Stimulated activated naive CD8-positive, alpha-beta T cell treated with anti-CD3 and anti-CD28 coated beads, Interleukin-15, Interleukin-2, amounts not matched to agents 100 U/mL and 50 U/mL, for 24 hours (primary cell): Measurements from ENCODE around the gene ABCB8.
A peak's percentile ranks its signal among the peaks of the same experiment; 100 is the strongest.

Experiments used
- ATAC-seq: fragments of 150-1000 bp; cut with Tn5 transposase; one replicate; pipeline ENCODE4 v1.10.0; 2021
- DNase-seq: peaks from one replicate; pipeline ENCODE4 v3.0.0; 2021

Gene ABCB8

GRCh38 chr7:151087245-151088018 lies 59.2 kb downstream of the ABCB8 start:
- DNase-seq (peak; percentile 51), ATAC-seq (peak; percentile 19)

GRCh38 chr7:151088019-151088855 lies 60.0 kb downstream of the ABCB8 start:
- DNase-seq (no peak), ATAC-seq (no peak)

GRCh38 chr7:151088856-151089699 lies 60.8 kb downstream of the ABCB8 start:
- no peak for ATAC-seq
- no peak for DNase-seq

GRCh38 chr7:151089893-151090730 lies 61.9 kb downstream of the ABCB8 start:
- ATAC-seq (no peak), DNase-seq (no peak)

GRCh38 chr7:151091003-151091402 lies 62.8 kb downstream of the ABCB8 start:
- DNase-seq (no peak), ATAC-seq (no peak)

GRCh38 chr7:151091431-151091830 lies 63.2 kb downstream of the ABCB8 start:
- no peak for ATAC-seq
- DNase-seq = peak; percentile 48

- no peak for DNase-seq
- no peak for ATAC-seq
These were observed 63.7 kb downstream of the ABCB8 start for GRCh38 chr7:151091988-151092387.

GRCh38 chr7:151093748-151094147 lies 65.5 kb downstream of the ABCB8 start:
- no peak for DNase-seq
- ATAC-seq = no peak

GRCh38 chr7:151094675-151095074 lies 66.4 kb downstream of the ABCB8 start:
- DNase-seq = no peak
- no peak for ATAC-seq

- no peak for DNase-seq
- ATAC-seq = no peak
These were observed 67.0 kb downstream of the ABCB8 start for GRCh38 chr7:151095123-151095797.

GRCh38 chr7:151095828-151096475 lies 67.7 kb downstream of the ABCB8 start:
- DNase-seq = no peak
- no peak for ATAC-seq
